ENCODE results near the gene UCN3.

UCN3 gene

DNA sequence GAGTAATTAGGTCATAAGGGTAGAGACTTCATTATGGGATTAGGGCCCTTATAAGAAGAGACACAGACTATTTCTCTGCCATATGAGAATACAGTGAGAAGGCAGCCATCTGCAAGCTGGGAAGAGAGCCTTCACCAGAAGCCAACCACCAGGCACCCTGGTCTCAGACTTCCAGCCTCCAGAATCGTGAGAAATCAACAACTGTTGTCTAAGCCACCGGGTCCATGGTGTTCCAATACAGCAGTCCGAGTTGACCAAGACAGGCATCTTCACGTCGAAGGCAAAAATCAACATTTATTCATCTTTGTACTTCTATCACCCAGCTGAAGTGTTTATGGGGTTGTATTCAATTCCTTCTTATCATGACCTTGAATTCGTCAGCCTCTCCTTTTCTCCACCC lies 34.6 kb downstream of the UCN3 start:
- no peaks in the 10 kb centered on the region for H3K36me3 ChIP-seq (ENCODE audit: control insufficient read depth in 2 of 2, insufficient read depth in 1 of 2, low read length in 2 of 2)
- H3K4me1 ChIP-seq (ENCODE audit: control insufficient read depth, insufficient read depth, low read length): no peaks in the 10 kb centered on the region
- H3K27ac ChIP-seq (ENCODE audit: extremely low read depth, low read depth, low read length): no peak overlapping the region
- no peak for TF ChIP-seq EGR2 (tag by site-specific recombination; IDR thresholded peaks at IDR 0.05; ENCODE audit: low read depth)
- TF ChIP-seq, protein P1, sequence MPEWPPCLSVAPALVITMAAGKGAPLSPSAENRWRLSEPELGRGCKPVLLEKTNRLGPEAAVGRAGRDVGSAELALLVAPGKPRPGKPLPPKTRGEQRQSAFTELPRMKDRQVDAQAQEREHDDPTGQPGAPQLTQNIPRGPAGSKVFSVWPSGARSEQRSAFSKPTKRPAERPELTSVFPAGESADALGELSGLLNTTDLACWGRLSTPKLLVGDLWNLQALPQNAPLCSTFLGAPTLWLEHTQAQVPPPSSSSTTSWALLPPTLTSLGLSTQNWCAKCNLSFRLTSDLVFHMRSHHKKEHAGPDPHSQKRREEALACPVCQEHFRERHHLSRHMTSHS (tag by site-specific recombination; IDR thresholded peaks at IDR 0.05): no peak
- TF ChIP-seq ZNF202 (tag by site-specific recombination; IDR thresholded peaks at IDR 0.05; ENCODE audit: borderline replicate concordance): no peak
- no peak for TF ChIP-seq ZNF514 (tag by site-specific recombination; IDR thresholded peaks at IDR 0.05)
- TF ChIP-seq ZNF707 (tag by site-specific recombination; IDR thresholded peaks at IDR 0.05): no peak
- TF ChIP-seq ZNF341 (tag by site-specific recombination; IDR thresholded peaks at IDR 0.05; ENCODE audit: low read depth): no peak
- no peak for TF ChIP-seq ZNF24 (tag by site-specific recombination; IDR thresholded peaks at IDR 0.05)
- TF ChIP-seq, protein P2, sequence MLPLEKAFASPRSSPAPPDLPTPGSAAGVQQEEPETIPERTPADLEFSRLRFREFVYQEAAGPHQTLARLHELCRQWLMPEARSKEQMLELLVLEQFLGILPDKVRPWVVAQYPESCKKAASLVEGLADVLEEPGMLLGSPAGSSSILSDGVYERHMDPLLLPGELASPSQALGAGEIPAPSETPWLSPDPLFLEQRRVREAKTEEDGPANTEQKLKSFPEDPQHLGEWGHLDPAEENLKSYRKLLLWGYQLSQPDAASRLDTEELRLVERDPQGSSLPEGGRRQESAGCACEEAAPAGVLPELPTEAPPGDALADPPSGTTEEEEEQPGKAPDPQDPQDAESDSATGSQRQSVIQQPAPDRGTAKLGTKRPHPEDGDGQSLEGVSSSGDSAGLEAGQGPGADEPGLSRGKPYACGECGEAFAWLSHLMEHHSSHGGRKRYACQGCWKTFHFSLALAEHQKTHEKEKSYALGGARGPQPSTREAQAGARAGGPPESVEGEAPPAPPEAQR (tag by site-specific recombination; IDR thresholded peaks at IDR 0.05): no peak
- TF ChIP-seq HOXA7 (CRISPR knock-in tag; IDR thresholded peaks at IDR 0.05; ENCODE audit: borderline replicate concordance): no peak
- TF ChIP-seq, protein P3, sequence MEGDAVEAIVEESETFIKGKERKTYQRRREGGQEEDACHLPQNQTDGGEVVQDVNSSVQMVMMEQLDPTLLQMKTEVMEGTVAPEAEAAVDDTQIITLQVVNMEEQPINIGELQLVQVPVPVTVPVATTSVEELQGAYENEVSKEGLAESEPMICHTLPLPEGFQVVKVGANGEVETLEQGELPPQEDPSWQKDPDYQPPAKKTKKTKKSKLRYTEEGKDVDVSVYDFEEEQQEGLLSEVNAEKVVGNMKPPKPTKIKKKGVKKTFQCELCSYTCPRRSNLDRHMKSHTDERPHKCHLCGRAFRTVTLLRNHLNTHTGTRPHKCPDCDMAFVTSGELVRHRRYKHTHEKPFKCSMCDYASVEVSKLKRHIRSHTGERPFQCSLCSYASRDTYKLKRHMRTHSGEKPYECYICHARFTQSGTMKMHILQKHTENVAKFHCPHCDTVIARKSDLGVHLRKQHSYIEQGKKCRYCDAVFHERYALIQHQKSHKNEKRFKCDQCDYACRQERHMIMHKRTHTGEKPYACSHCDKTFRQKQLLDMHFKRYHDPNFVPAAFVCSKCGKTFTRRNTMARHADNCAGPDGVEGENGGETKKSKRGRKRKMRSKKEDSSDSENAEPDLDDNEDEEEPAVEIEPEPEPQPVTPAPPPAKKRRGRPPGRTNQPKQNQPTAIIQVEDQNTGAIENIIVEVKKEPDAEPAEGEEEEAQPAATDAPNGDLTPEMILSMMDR (tag by site-specific recombination; IDR thresholded peaks at IDR 0.05): no peak
- no peak for TF ChIP-seq ZNF335 (tag by site-specific recombination; conservative IDR thresholded peaks at IDR 0.05)
- no peak for TF ChIP-seq SP2 (tag by site-specific recombination; IDR thresholded peaks at IDR 0.05)
- TF ChIP-seq ZBTB20 (tag by site-specific recombination; IDR thresholded peaks at IDR 0.05): no peak
- TF ChIP-seq ZNF324 (tag by site-specific recombination; IDR thresholded peaks at IDR 0.05): no peak
- TF ChIP-seq ZNF157 (tag by site-specific recombination; IDR thresholded peaks at IDR 0.05): no peak
- no peak for TF ChIP-seq ZNF555 (tag by site-specific recombination; conservative IDR thresholded peaks at IDR 0.05)
- no peaks in the 10 kb centered on the region for H3K9me3 ChIP-seq (ENCODE audit: control insufficient read depth, insufficient read depth, low read depth, low read length)
- ChIA-PET CTCF (interaction anchor here (1.3 kb wide), 1 partner anchor 16 kb away, joined by 4 read pairs; no protein-coding TSS in a partner anchor), POLR2A (no interaction called here)
- H3K4me3 ChIP-seq (ENCODE audit: low read depth, low read length): no peak overlapping the region

DNA sequence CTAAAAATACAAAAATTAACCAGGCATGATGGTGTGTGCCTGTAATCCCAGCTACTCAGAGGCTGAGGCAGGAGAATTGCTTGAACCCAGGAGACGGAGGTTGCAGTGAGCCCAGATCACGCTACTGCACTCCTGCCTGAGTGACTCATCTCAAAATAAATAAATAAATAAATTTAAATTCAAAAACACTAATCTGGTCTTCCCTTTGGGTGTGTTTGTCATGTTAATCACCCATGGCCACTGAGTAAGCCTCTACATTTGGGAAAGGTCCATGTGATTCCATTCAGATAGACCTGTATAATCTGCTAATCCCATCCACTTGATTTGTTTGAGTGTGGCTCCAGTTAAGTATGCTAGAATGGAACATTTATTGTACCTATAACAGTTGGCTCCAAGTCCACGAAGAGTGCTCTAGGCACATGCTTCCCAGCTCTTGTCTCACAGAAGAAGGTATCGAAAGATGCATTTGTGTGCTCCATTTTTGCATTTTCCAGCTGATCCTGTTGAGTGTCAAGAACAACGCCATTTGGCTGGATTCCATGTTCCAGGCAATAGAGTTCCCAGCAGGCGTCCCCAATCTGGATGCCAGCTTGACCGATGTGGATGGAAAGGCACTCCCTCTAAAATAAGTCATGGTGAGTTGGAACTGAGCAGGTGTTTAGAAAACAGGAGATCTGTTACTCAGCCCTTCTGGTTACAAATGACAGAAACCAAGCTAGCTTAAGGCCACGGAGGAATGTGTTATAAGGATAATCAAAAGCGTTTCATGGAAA lies 35.9 kb downstream of the UCN3 start:
- Histone ChIP-seq H3K4me1 (ENCODE audit: control insufficient read depth, insufficient read depth, low read length) (no peaks in the 10 kb centered on the region), H3K9me3 (ENCODE audit: control insufficient read depth, insufficient read depth, low read depth, low read length) (no peaks in the 10 kb centered on the region), H3K27ac (ENCODE audit: extremely low read depth, low read depth, low read length) (no peak overlapping the region), H3K4me3 (ENCODE audit: low read depth, low read length) (no peak overlapping the region), H3K36me3 (ENCODE audit: control insufficient read depth in 2 of 2, insufficient read depth in 1 of 2, low read length in 2 of 2) (no peaks in the 10 kb centered on the region)
- ChIA-PET POLR2A (no interaction called here), CTCF (interaction anchor here (0.9 kb wide), 2 partner anchors 9 to 473 kb away, joined by 3 to 4 read pairs; no protein-coding TSS in a partner anchor)
- no peak for TF ChIP-seq ZNF202 (tag by site-specific recombination; IDR thresholded peaks at IDR 0.05; ENCODE audit: borderline replicate concordance)
- TF ChIP-seq ZNF350 (tag by site-specific recombination; IDR thresholded peaks at IDR 0.05): no peak
- TF ChIP-seq KLF9 (tag by site-specific recombination; IDR thresholded peaks at IDR 0.05; ENCODE audit: low read depth): no peak
- no peak for TF ChIP-seq ZNF558 (tag by site-specific recombination; IDR thresholded peaks at IDR 0.05)
- no peak for TF ChIP-seq ZNF138 (tag by site-specific recombination; IDR thresholded peaks at IDR 0.05; ENCODE audit: borderline replicate concordance)
- TF ChIP-seq ZEB2 (tag by site-specific recombination; IDR thresholded peaks at IDR 0.05): no peak
- TF ChIP-seq, protein P4, sequence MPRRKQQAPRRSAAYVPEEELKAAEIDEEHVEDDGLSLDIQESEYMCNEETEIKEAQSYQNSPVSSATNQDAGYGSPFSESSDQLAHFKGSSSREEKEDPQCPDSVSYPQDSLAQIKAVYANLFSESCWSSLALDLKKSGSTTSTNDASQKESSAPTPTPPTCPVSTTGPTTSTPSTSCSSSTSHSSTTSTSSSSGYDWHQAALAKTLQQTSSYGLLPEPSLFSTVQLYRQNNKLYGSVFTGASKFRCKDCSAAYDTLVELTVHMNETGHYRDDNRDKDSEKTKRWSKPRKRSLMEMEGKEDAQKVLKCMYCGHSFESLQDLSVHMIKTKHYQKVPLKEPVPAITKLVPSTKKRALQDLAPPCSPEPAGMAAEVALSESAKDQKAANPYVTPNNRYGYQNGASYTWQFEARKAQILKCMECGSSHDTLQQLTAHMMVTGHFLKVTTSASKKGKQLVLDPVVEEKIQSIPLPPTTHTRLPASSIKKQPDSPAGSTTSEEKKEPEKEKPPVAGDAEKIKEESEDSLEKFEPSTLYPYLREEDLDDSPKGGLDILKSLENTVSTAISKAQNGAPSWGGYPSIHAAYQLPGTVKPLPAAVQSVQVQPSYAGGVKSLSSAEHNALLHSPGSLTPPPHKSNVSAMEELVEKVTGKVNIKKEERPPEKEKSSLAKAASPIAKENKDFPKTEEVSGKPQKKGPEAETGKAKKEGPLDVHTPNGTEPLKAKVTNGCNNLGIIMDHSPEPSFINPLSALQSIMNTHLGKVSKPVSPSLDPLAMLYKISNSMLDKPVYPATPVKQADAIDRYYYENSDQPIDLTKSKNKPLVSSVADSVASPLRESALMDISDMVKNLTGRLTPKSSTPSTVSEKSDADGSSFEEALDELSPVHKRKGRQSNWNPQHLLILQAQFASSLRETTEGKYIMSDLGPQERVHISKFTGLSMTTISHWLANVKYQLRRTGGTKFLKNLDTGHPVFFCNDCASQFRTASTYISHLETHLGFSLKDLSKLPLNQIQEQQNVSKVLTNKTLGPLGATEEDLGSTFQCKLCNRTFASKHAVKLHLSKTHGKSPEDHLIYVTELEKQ (tag by site-specific recombination; IDR thresholded peaks at IDR 0.05; ENCODE audit: borderline replicate concordance): no peak
- no peak for TF ChIP-seq ZNF791 (tag by site-specific recombination; IDR thresholded peaks at IDR 0.05)
- TF ChIP-seq ZNF132 (tag by site-specific recombination; IDR thresholded peaks at IDR 0.05; ENCODE audit: borderline replicate concordance): no peak
- TF ChIP-seq IKZF3 (tag by site-specific recombination; IDR thresholded peaks at IDR 0.05): no peak
- no peak for TF ChIP-seq ZNF404 (tag by site-specific recombination; IDR thresholded peaks at IDR 0.05)
- TF ChIP-seq, protein P5, sequence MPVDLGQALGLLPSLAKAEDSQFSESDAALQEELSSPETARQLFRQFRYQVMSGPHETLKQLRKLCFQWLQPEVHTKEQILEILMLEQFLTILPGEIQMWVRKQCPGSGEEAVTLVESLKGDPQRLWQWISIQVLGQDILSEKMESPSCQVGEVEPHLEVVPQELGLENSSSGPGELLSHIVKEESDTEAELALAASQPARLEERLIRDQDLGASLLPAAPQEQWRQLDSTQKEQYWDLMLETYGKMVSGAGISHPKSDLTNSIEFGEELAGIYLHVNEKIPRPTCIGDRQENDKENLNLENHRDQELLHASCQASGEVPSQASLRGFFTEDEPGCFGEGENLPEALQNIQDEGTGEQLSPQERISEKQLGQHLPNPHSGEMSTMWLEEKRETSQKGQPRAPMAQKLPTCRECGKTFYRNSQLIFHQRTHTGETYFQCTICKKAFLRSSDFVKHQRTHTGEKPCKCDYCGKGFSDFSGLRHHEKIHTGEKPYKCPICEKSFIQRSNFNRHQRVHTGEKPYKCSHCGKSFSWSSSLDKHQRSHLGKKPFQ (tag by site-specific recombination; IDR thresholded peaks at IDR 0.05): no peak

All from HEK293 (cell line).